GM21526 (cell line): ENCODE measurements around the gene USP10.
"Not testable (repeated sequence)": the region's sequence is repeated elsewhere in the genome, so short reads cannot be mapped to it uniquely, and the experiment has no call there.

Experiments
- ATAC-seq: cut with Tn5 transposase; IDR thresholded peaks from one replicate; pipeline ENCODE4 v1.9.1; 2021; ENCODE audit warnings: moderate library complexity; ENCODE audit not compliant: unreplicated experiment, low FRiP score

USP10 gene

DNA sequence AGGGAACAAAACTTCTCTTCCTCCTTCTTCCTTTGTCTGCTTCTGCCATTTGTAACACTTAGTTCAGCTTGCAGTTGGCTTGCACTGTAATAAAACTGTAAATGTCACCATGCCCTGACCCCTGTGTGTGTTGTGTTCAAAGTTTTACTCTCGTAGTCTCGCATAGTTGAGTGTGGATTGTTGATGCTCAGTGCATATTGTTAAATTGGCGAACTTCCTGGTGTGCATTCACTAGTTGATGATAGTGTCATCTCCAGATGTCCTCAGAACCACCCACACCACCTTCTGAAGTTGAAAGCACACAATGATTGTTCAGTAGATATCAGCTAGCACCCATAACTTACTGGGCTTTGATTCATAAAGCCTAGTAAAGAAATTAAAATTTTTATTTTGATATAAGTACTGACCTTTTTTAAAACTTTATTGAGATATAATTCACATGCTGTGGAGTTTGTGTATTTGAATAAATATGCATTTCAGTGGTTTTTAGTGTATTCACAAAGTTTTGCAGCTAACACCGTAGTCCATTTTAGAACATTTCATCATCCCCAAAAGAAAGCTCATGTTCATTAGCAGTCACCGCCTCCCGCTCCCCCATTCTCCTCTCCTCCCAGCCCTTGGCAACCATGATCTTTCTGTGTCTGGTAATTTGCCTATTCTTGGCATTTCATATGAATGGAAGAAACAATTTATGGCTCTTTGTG lies 25.0 kb downstream of the USP10 start:
- no peak for ATAC-seq

DNA sequence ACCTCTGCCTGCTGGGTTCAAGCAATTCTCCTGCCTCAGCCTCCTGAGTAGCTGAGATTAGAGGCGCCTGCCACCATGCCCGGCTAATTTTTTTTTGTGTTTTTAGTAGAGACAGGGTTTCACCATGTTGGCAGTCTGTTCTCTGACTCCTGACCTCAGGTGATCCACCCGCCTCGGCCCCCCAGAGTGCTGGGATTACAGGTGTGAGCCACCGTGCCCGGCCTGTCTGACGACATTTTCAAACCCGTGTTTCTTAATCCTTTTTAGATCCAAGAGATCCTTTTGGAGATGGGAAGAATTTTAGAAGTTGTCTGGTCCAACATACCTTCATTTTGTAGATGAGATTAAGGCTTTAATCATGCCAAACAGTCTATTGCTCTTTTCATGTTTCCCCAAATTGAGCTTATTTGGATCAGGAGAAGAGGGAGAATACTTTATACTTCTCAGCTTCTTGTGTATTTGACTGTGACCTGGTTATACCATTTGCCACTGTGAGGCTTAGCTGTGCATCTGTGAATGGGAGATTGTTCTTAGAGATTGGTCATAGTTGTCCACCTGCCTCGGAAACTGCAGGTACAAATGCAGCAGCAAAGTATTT lies 25.8 kb downstream of the USP10 start:
- ATAC-seq = no peak

DNA sequence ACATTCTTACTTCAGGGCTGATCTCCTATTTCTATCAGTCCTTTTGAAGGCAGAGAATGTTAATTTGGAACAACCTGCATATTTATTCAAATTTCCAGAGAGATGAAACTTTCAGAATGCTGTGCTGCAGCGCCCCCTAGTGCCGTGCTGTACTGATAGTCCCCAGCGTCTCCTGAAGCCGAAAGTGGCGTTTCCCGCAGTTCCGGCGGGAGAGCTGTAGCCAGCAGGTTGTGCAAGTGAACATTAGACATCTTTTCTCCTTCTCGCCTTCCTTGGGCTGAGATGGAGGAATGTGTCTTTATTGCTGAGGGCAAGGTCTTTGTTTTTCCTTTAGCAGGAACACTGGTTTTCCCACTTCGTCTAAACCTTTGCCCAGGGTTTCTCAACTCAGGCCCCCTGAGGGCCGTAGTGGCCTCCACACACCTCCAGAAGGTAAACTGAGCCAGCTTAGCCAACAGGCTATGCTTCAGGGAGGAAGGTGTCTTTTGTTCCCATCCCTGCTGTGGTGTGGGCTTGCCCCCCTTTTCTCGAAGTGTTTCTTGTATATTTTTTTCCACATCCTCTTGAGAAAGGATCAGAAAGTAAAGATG lies 26.4 kb downstream of the USP10 start:
- no peak for ATAC-seq

DNA sequence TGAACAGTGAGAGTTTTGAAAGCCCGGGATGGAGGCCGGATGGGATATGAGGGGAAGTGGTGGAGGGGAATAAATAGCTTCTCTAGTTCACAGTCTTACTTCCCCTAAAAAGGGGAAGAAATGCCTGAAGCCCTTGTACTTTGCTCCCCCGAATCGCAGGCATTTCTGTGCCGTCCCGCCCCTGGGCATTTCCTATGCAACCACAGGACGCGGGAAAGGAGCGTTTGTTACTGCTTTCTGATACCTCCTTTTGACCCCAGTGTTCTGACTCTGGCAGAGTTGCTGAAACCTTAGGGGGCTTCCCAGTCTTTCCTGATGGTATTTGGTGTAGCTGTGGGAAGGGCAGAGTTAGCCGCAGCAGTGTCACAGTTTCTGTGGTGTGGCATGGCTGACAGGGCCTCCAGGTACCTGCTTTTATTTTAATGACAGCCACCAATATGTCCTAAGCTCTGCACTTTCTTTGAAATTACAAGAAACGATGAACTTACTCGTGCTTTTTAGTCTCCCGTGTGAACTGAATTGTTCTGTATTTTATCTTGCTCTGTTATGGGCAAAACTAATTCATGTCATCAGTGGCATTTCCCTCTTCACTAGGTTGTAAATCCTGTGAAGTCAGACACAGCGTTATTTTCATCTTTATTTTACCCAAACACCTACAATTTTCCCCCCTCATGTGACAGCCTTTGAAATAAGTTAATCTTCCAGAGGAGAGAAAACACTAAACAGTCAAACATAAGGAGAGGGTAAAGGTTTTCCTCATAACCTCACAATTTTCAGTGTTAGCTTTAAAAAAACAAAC lies 27.1 kb downstream of the USP10 start:
- ATAC-seq = no peak

DNA sequence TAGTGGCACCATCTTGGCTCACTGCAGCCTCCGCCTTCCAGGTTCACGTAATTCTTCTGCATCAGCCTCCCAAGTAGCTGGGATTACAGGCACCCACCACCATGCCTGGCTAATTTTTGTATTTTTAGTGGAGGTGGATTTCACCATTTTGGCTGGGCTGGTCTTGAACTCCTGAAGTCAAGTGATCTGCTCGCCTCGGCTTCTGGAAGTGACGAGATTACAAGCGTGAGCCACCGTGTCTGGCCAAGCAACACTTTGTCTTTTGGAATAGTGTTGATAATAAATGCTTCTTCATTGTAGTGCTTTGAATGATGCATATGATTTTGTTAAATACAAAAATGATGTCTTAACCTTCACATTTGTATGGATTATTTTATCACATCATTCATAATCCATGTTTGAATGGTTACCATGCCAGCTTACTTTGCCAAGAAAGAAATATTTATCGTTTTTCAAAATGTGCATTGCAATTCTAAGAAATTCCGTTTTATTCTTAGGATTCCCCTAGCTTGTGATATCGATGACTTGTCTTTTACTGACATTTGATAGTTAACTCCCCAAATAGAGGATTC lies 29.1 kb downstream of the USP10 start:
- ATAC-seq = no peak

DNA sequence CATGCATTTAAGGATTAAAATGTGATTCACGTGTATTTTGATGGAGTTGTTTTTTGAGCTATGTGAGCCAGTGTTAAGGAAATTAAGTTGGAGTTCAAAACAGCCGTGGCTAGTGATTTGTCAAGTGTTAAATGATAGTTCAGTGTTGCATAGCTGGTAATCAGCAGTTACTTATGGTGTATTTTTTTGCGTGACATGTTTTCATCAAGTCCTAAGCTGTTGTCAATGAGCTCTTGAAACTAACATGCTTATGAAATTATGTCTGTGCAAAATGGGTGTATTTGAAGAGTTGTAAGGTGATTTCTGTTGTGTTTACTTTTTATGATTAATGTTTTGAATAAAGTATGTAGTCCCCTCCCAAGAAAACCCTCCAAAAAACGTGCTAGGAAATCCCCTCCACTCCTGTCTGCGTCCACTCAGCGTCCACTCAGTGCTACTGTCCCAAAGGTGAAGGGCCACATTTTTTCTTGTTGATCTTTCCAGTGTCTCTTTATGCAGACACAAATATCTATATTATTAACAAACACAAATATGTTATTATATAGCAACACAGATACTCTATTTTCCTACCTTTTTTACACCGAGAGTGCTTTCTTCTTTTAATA lies 30.0 kb downstream of the USP10 start:
- no peak for ATAC-seq

DNA sequence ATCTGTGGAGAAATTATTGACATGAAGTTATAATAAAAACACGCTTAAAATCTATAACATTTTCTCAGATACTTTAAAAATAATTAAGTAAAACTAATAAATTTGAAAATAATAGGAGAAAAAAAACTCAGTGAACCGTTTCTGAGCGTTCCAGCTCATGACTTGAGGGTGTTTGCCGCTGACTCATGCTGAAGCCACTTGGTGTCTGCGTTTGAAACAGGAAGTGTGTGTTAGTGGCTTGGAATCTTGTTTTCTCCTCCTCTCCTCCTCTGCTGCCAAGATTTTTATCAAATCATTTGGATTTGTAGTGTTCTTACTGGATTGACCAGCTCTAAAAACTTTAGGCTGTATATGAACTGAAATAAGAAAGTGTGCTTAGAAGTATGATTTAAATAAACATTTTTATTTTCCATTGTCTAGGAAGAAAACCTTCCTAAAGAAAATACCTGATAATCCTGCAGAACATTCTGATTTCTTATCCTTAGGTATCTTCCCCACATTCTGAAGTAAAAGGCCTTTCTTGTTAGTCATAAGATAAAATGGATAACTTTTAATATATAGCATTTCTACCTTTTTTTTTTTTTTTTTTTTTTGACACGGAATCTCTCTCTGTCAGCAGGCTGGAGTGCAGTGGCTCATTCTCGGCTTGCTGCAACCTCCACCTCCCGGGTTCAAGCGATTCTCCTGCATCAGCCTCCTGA lies 30.8 kb downstream of the USP10 start:
- peak; percentile 43 for ATAC-seq

DNA sequence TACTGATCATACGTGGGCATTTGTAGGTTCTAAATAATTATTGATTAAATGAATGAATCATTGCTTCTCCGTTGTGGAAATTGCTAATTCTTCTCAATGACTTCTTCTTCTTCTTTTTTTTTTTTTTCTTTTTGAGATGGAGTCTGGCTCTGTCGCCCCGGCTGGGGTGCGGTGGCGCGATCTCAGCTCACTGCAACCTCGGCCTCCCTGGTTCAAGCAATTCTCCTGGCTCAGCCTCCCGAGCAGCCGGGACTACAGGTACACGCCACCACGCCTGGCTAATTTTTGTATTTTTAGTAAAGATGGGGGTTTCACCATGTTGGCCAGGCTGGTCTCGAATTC lies 32.5 kb downstream of the USP10 start:
- not testable (repeated sequence) for ATAC-seq

DNA sequence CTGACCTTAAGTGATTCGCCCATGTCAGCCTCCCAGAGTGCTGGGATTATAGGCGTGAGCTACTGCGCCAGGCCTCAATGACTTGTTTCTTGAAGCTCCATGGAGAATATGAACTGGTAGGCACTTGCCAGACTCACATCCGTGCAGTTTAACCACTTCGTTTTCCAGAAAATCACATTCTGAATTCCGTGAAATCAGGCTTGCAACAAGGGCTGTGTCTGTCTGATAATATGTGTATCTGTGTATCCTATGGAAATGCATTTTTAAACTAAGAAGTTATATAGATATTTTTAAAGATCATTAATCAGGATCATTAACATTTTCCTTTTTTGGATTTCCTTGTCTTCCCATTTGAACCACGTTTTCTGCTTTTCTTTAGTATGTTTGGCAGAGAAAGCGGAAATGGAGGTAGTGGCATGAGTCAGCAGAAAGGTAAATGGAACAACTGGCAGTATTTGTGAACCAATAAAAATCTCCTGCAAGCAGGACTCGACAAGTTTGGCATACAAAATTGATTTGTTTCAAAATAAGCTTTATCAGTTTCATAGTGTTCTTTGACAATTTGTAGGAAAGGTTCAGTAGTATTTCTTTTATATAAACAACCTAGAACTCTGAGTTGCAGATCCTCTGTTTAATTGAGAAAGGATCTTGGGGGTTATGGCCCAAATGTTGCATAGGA lies 33.0 kb downstream of the USP10 start:
- no peak for ATAC-seq

DNA sequence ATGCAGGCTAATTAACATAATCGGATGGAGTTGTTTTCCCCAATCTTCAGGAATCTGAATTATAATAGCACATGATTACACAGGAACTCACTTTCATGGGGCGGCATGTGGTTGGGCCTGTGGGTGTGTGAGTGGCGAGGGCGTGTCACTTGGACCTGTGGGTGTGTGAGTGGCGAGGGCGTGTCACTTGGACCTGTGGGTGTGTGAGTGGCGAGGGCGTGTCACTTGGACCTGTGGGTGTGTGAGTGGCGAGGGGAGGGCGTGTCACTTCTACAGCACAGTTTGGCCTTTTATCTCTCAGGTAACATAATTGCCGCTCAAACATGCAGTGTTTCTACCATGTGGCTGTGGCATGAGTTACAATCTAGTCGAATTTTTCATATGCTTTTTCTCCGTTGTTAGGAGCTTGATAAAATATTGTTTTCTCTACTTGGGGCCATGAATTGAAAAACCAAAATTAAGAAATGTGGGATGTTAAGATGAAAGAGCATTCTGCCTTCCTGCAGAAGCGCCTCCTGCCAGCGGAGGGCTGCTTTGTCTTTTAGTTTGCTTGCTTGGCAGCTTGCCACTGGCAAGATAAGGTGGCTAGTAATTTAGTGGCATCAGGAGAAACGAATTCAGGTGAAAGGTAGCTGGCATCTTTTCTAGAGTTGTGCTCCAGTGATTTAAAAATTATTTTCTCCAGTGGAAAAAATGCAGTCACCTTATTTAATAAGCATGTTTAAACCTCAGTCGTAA lies 36.2 kb downstream of the USP10 start:
- ATAC-seq = no peak

DNA sequence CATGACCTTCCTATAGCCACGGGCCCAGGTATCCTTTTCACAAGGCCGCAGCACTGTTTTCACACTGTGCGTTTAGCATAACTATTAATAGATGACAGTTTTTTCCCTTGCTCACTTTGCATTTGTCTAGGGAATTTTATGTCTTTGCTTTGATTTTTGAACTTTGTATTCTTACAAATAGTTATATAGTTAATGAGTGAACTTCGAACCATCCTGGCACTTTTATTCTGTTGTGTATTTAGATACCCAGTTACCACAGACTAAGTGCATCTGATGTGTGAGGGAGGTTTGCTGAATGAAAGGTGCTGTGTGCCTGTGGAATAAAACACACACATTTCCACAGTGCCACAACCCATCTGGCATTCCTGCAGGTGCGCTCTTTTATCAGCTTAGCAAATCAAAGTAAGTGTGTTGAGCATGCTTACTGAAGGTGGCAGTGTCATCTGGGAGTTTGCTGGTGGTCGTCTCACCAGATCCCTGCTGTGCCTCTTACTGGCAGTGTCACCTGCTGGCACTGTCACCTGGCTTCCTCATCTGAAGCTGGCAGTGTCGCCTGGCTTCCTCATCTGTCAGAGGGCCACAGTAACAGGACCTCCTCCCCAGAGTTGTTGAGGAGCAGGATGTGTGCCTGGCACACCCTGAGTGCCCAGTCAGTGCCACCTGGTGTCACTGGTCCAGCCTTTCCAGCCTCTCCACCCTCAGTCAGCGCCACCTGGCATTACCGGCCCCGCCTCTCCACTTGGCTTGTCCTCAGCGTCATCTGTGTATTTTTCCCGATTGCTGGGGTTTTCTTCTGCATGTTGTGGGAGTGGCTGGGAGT lies 37.6 kb downstream of the USP10 start:
- no peak for ATAC-seq

DNA sequence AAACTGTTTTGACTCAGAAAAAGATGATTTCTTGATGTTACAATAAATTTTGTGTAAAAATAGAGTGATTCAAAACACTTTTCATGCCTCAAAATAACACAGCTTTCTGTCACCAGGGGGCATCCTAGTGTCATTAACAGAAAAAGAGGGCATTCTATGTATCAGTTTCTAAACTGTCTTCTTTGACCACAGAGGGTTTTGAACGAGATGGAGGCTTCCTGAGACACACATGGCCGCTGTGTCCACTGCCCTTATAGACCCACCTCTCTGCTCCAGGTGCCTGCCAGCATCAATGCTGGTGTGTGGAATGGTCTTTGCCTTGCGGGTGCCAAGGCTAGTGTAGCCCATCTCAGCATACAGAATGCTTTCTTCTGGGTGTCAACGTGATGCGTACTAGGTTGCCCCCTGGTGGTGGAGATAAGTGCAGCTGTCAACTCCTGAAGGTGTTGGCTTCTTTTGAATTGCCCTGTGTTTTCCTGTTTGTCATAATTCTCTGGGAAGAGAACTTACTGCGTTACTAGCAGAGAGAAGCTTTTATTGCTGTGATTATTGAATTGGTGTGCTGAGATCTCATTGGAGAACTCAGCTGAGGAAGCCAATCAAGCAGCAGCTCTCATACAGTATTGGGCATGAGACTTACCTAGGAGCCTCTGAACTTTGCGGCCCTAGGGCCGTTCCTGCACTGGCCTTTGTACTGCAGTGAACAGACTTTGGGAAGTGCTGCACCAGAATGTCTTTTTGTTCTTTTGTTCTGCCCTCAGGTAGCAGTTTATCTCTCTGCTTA lies 38.6 kb downstream of the USP10 start:
- ATAC-seq = peak; percentile 51

DNA sequence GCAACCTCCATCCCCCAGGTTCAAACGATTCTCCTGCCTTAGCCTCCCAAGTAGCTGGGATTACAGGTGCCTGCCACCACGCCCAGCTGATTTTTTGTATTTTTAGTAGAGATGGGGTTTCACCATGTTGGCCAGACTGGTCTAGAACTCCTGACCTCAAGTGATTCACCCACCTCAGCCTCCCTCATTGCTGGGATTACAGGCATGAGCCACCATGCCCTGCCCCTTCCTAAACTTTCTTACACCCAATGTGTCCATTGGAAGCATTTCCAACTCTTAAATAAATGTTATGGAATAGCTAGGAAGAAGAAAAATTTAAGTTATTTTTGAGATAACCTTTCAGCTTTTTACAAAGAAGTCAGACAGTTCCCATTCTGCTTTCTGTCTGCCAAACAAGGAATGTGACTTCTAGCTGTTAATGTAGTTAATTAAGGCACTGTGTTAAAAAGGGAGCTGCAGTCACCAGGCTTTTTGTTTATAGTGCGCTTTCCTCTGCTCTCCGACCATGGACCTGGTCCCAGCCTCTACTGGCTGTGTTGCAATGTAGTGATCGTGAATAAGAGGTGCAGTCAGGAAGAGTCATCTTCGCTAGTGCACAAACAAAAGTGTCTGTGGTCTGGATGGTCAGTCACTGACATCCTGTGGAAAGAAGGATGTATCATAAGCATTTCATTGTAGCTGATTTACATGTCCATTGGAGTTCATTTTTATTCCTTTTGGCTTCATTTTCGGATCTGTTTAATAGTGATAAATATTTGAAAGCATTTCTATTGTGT lies 39.7 kb downstream of the USP10 start:
- no peak for ATAC-seq

DNA sequence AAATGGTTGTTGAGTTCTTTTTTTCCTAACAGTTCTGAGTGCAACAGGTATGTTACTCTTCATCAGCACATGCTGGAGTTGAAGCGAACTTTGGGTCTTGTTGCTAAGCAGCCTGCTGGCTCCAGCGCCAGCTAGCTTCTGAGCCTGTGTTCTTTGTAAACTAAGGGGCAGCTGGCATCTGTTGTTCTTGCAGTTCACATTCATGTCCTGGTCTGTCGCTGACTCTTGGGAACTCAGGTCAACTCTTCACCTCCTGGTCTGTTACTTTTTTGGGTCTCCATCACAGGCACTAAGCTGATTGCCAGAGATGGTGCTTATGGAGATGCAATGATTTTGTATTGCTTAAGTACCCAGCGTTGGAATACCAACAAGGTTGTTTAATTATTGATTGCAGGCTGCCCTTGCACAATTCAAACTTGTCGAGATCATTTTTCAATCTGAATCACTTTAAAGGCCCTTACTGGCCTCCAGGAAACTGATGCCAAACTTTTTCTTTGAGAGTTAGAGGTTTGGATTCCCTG lies 40.9 kb downstream of the USP10 start:
- no peak for ATAC-seq

DNA sequence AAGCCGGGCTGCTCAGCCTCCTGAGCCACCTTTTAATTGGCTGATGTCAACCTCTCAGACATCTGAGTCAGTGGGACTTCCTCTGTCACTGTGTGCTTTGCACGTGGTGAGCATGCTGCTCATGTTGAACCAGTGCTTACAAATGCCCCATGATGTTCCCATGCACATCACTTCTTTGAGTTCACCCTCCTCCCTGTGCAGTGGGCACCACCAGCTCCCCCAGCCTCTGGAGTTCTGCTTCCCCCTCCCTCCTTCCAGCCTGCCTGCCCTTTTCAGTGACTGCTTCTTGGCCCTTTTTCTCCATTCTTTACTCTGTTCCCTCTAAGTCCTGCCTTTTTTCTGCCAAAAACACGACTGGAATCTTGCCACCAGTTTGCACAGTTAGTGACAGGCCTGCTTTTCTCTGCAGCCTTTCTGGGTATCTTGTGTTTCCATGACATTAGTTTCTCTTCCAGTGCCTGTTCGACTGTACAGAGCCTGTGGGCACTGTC lies 41.6 kb downstream of the USP10 start:
- no peak for ATAC-seq

DNA sequence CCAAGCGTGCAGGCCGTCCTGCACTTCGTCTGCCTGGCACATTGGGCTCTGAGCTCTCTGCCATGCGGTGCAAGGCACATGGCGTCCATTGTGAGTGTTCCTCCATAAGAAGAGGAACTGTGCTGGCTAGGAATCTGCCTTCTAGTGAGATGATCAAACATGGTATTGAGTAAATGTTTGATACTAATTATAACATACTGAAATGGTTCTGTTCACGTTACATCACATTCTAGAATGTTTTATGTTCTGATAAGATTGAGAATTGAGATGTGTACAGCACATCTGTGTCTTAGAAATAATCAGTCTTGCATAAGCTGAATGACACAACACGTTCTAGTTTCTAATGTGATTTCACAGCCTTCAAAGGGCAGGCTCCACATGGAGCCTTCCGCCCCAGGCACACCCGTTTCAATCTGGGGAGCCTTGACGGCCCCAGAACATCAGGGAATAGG lies 42.9 kb downstream of the USP10 start:
- no peak for ATAC-seq
